Ureter (tissue), 1 donor: ENCODE measurements around the gene GINS1. TPM values are rescaled to one million over a fixed set of nuclear protein-coding genes. Genes with fewer than 3 reads are reported as not detected.
"Not testable (repeated sequence)": the region's sequence is repeated elsewhere in the genome, so short reads cannot be mapped to it uniquely, and the experiment has no call there.

Experiments
- DNase-seq: peaks from one replicate; pipeline ENCODE4 v3.0.0-alpha.2; 2020; ENCODE audit warnings: low spot score
- total RNA-seq: library from RNA; stranded (reverse); gene quantifications from one replicate; pipeline ENCODE4 v1.2.4, GENCODE V29; 2023
- donor health status: DM: yes; HTN: yes; CAD: no.

Gene GINS1
- total RNA-seq, 1 donor from 2014 or later, result 3.8 TPM

- no peak for DNase-seq
Observed at GRCh38 chr20:25453035-25453810, 45.8 kb downstream of the GINS1 start.

- DNase-seq, result no peak
Observed at GRCh38 chr20:25454153-25454900, 46.9 kb downstream of the GINS1 start.

GRCh38 chr20:25457886-25458680, 50.6 kb downstream of the GINS1 start:
- peak; percentile 37 for DNase-seq

GRCh38 chr20:25459111-25459830, 51.8 kb downstream of the GINS1 start:
- DNase-seq, result no peak

GRCh38 chr20:25459916-25460535, 52.6 kb downstream of the GINS1 start:
- no peak for DNase-seq

- DNase-seq, result no peak
Observed at GRCh38 chr20:25460566-25461280, 53.2 kb downstream of the GINS1 start.

- DNase-seq, result no peak
Observed at GRCh38 chr20:25461281-25461650, 53.8 kb downstream of the GINS1 start.

GRCh38 chr20:25461786-25462545, 54.5 kb downstream of the GINS1 start:
- no peak for DNase-seq

GRCh38 chr20:25464501-25465242, 57.2 kb downstream of the GINS1 start:
- DNase-seq, result no peak

- no peak for DNase-seq
Observed at GRCh38 chr20:25465243-25466135, 58.0 kb downstream of the GINS1 start.

- no peak for DNase-seq
Observed at GRCh38 chr20:25466846-25467245, 59.4 kb downstream of the GINS1 start.

- DNase-seq, result no peak
Observed at GRCh38 chr20:25467441-25467840, 60.0 kb downstream of the GINS1 start.

GRCh38 chr20:25468126-25469075, 60.9 kb downstream of the GINS1 start:
- DNase-seq, result no peak

- DNase-seq, result no peak
Observed at GRCh38 chr20:25469558-25469957, 62.1 kb downstream of the GINS1 start.

GRCh38 chr20:25470045-25470444, 62.6 kb downstream of the GINS1 start:
- no peak for DNase-seq

- DNase-seq, result no peak
Observed at GRCh38 chr20:25471020-25471419, 63.5 kb downstream of the GINS1 start.

GRCh38 chr20:25473297-25473696, 65.8 kb downstream of the GINS1 start:
- DNase-seq, result not testable (repeated sequence)
